CD8-positive, alpha-beta memory T cell (primary cell): ENCODE measurements around the gene GRM5. TPM values are rescaled to one million over a fixed set of nuclear protein-coding genes. Genes with fewer than 3 reads are reported as not detected.
A peak's percentile ranks its signal among the peaks of the same experiment; 100 is the strongest.
"Not testable (repeated sequence)": the region's sequence is repeated elsewhere in the genome, so short reads cannot be mapped to it uniquely, and the experiment has no call there.

Experiments used
- CTCF ChIA-PET: fragments of 350-600 bp; sonication (Branson Sonifier 250); formaldehyde crosslinking; loops from one replicate; lab custom pipeline; 2021; ENCODE audit warnings: antibody characterized with exemption; lab: Charles Lee
- POLR2A ChIA-PET: fragments of 350-600 bp; sonication (Branson Sonifier 250); formaldehyde crosslinking; loops from one replicate; lab custom pipeline; 2021; ENCODE audit warnings: antibody characterized with exemption; lab: Charles Lee
- DNase-seq, 5 donors: peaks; one replicate each; pipeline versions ENCODE4 v3.0.0 to v3.0.0-alpha.2; 2020 to 2022; ENCODE audit warnings: mixed read lengths in 1 of 5
- H3K27ac ChIP-seq: one replicate; pipeline ENCODE4 v1.7.0; 2013; ENCODE audit warnings: low read depth, mild to moderate bottlenecking, low read length, moderate library complexity
- H3K27me3 ChIP-seq: 2 replicates; pipeline ENCODE4 v1.7.0; 2013; ENCODE audit warnings: low read length, mild to moderate bottlenecking; ENCODE audit not compliant: insufficient read depth, poor library complexity, severe bottlenecking
- H3K36me3 ChIP-seq: 2 replicates; pipeline ENCODE4 v1.7.0; 2013; ENCODE audit warnings: mild to moderate bottlenecking, low read length, moderate library complexity; ENCODE audit not compliant: insufficient read depth
- H3K4me1 ChIP-seq: 2 replicates; pipeline ENCODE4 v1.7.0; 2013; ENCODE audit warnings: mild to moderate bottlenecking, low read length, moderate library complexity; ENCODE audit not compliant: insufficient read depth
- H3K4me3 ChIP-seq: 2 replicates; pipeline ENCODE4 v1.7.0; 2013; ENCODE audit warnings: mild to moderate bottlenecking, low read length
- H3K9me3 ChIP-seq: 2 replicates; pipeline ENCODE4 v1.7.0; 2013; ENCODE audit warnings: mild to moderate bottlenecking, low read length
- H3K27ac Mint-ChIP-seq, 8 donors: one replicate each; pipeline ENCODE4 v1.8.0; 2020 to 2021; ENCODE audit warnings: mixed read lengths in 8 of 8, mild to moderate bottlenecking in 6 of 8, inconsistent platforms in 3 of 8, moderate library complexity in 3 of 8
- H3K27me3 Mint-ChIP-seq, 2 donors: one replicate each; pipeline ENCODE4 v1.8.0; 2020 to 2021; ENCODE audit warnings: mixed read lengths in 2 of 2, mild to moderate bottlenecking in 1 of 2, moderate library complexity in 1 of 2
- H3K36me3 Mint-ChIP-seq, 3 donors: one replicate each; pipeline ENCODE4 v1.8.0; 2020 to 2021; ENCODE audit warnings: mixed read lengths in 3 of 3, inconsistent platforms in 1 of 3, mild to moderate bottlenecking in 1 of 3
- H3K4me1 Mint-ChIP-seq, 3 donors: one replicate each; pipeline ENCODE4 v1.8.0; 2020 to 2021; ENCODE audit warnings: mixed read lengths in 3 of 3, inconsistent platforms in 1 of 3, mild to moderate bottlenecking in 1 of 3
- H3K4me3 Mint-ChIP-seq, 7 donors: one replicate each; pipeline ENCODE4 v1.8.0; 2020 to 2021; ENCODE audit warnings: mixed read lengths in 7 of 7, mild to moderate bottlenecking in 6 of 7, moderate library complexity in 4 of 7, inconsistent platforms in 2 of 7
- H3K9me3 Mint-ChIP-seq, 5 donors: one replicate each; pipeline ENCODE4 v1.8.0; 2020 to 2022; ENCODE audit warnings: mixed read lengths in 5 of 5, mild to moderate bottlenecking in 3 of 5, moderate library complexity in 2 of 5, inconsistent platforms in 1 of 5
- polyA plus RNA-seq: library from polyadenylated mRNA; unstranded; fragments of 300-500 nt; fragmentation: Illumina TruSeq; gene quantifications from one replicate; pipeline ENCODE4 v1.2.3, GENCODE V29; 2021
- total RNA-seq, 2 experiments: library from RNA; stranded (reverse); gene quantifications; one replicate each; pipeline ENCODE4 v1.2.3, GENCODE V29; 2021

GRM5 gene
- not detected for total RNA-seq
- polyA plus RNA-seq, result not detected

DNA sequence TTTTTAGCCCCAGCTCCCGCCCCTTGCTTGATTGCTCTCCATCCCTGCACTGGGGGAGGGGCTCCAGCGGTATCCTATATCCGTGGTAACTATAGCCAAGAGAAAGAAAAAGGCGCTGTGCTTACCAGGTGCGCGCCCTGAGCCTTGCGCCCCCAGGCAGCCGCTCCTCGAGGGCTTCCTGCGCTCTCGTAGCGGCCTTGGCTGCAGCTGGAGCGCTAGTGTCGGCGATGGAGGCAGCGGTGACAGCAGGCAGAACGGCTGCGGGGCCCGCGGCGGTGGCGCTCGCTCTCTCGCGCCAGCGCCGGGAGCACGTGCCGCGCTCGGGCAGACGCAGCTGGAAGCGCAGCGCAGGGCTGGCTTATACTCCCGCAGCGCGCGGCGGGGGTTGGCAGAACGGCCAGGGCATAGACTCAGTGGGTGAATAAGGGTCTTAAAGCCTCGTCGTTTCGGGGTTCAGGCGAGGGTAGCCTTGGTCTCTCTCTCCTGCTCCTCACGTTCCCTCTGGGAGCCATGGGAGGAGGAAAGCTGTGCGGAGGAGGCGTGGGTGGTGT lies at the start of gene GRM5:
GRM5 (minus strand) TSS at position 332 of the 551 bp plus-strand sequence. CDS start 18,110 bp downstream, outside the sequence.
- H3K9me3 Mint-ChIP-seq, H3K36me3 Mint-ChIP-seq, H3K27ac ChIP-seq, H3K27ac Mint-ChIP-seq, DNase-seq, H3K27me3 ChIP-seq, POLR2A ChIA-PET, H3K4me3 Mint-ChIP-seq, H3K9me3 ChIP-seq, H3K4me1 ChIP-seq, H3K4me1 Mint-ChIP-seq, H3K4me3 ChIP-seq, H3K36me3 ChIP-seq, CTCF ChIA-PET: not testable (repeated sequence)
- peaks cover 23 to 37% of the 10 kb centered on the region in 2 donors for H3K27me3 Mint-ChIP-seq

DNA sequence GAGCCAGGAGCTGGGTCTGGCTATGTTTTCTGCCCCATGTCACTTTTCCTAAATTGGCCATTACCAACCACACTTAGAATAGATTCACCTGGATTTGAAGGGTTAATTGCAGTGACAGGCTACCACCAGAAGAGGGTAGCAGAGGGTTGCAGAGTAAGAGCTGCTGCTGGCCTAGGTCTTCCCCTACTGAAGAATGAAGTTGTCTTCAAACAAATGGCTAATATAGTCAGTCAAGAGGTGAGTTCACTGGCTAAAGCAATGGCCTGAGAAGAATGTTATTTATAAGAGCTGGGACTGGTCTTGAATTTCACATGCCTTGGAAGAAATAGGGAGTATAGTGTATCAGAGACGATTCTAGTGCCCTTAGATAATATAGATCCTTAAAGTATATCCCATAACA lies 32.2 kb upstream of the GRM5 start:
- H3K27me3 ChIP-seq, H3K27ac ChIP-seq, H3K27ac Mint-ChIP-seq, H3K4me3 ChIP-seq, H3K36me3 ChIP-seq, H3K36me3 Mint-ChIP-seq, H3K4me1 Mint-ChIP-seq, POLR2A ChIA-PET, H3K9me3 ChIP-seq, H3K27me3 Mint-ChIP-seq, H3K4me3 Mint-ChIP-seq, CTCF ChIA-PET, H3K4me1 ChIP-seq, H3K9me3 Mint-ChIP-seq: not testable (repeated sequence)
- DNase-seq, result peak in 1 of 5 donors; percentile 15

DNA sequence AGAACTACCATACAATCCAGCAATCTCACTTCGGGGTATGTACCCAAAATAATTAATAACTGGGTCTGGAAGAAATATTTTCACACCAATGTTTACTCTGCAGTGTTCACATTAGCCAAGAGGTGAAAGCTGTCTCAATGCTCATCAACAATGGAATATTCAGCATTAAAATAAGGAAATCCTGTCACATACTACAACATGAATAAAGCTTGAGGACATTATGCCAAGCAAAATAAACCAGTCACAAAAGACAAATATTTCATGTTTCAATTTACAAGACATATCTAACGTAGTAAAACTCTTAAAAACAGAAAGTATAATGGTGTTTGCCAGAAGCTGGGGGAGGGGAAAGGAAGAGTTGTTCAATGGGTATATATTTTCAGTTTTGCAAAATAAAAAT lies 28.0 kb upstream of the GRM5 start:
- H3K9me3 Mint-ChIP-seq, result peaks cover 10 to 25% (median 14%) of the 10 kb centered on the region in 5 donors

DNA sequence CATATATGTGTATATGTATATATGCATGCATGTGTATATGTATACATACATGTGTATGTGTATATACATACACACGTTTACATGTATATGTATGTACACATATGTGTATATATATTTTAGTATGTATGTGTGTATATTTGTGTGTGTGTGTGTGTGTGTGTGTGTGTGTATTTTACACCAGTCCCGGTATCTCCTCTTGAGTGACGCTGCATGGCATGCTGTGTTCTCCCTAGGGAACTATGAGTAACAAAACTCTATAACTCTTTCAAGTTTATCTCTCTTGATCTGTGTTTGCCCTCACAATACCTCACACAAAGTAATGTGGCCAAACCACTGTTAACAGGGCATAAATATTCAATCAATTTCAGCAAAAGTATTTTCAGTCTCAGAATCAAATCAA lies 19.2 kb upstream of the GRM5 start:
- H3K36me3 Mint-ChIP-seq, H3K36me3 ChIP-seq, DNase-seq, H3K4me3 Mint-ChIP-seq, H3K4me1 Mint-ChIP-seq, POLR2A ChIA-PET, H3K27me3 ChIP-seq, CTCF ChIA-PET, H3K27ac ChIP-seq, H3K27ac Mint-ChIP-seq, H3K9me3 ChIP-seq, H3K4me3 ChIP-seq, H3K4me1 ChIP-seq, H3K27me3 Mint-ChIP-seq: not testable (repeated sequence)
- peaks cover 5 to 14% (median 9%) of the 10 kb centered on the region in 5 donors for H3K9me3 Mint-ChIP-seq

More for the DNA sequence above, 28.0 kb upstream of the GRM5 start:
- H3K27ac ChIP-seq, H3K4me1 Mint-ChIP-seq, DNase-seq, POLR2A ChIA-PET, H3K36me3 ChIP-seq, CTCF ChIA-PET, H3K4me3 ChIP-seq, H3K27me3 ChIP-seq, H3K4me1 ChIP-seq, H3K4me3 Mint-ChIP-seq, H3K36me3 Mint-ChIP-seq, H3K27ac Mint-ChIP-seq, H3K9me3 ChIP-seq, H3K27me3 Mint-ChIP-seq: not testable (repeated sequence)

DNA sequence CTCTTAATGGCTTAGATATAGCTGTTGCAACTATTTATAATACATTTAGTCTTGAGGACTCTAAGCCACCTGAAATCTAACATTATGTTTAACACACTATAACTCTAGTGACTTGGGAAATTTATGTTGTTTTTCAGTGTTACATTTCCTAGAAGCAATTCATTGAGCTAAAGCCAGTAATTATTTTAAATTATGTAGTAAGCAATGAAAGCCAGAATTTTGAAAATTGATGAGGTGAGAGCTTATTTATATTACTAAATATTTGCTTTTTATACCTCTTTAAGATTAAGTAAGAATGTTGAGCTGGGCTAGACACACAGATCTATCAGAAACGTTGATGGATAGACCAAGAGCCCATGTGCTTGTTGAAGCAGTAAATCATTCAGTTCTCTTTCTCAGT lies 5.1 kb upstream of the GRM5 start:
- CTCF ChIA-PET, DNase-seq: not testable (repeated sequence)

DNA sequence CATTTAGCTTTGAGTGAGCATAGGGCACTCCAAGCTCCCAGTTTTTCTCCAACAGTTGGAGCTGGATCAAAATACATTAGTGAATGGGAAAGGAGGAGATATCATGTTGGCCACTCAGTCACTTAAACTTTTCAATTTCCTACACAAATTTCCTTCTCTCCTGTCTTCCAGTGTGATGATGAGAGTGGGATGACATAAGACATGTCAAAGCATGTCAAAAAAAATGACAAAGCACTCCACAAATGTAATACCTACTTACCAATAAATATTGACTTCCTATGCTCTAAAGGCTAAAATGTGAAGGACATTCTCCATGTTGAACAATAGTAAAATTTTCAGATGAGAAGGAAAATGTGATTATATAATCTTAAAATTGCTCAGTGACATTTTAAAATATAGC lies 1.5 kb upstream of the GRM5 start:
- no peaks in the 10 kb centered on the region for H3K36me3 ChIP-seq
- no peaks in the 10 kb centered on the region for H3K4me1 Mint-ChIP-seq
- no peaks in the 10 kb centered on the region for H3K4me1 ChIP-seq
- peaks cover 0 to 8% (median 3%) of the 10 kb centered on the region in 5 donors for H3K9me3 Mint-ChIP-seq
- H3K4me3 ChIP-seq, result no peak overlapping the region
- H3K27me3 Mint-ChIP-seq, result peaks cover 20 to 32% of the 10 kb centered on the region in 2 donors
- no peaks in the 10 kb centered on the region for H3K9me3 ChIP-seq
- no peak overlapping the region for H3K4me3 Mint-ChIP-seq
- H3K27ac Mint-ChIP-seq, result no peak overlapping the region
- no peak for DNase-seq
- no peaks in the 10 kb centered on the region for H3K27me3 ChIP-seq
- no peak overlapping the region for H3K27ac ChIP-seq
- ChIA-PET POLR2A (no interaction called here), CTCF (no interaction called here)
- no peaks in the 10 kb centered on the region for H3K36me3 Mint-ChIP-seq

More for the DNA sequence above, 5.1 kb upstream of the GRM5 start:
- H3K27ac Mint-ChIP-seq, H3K4me3 Mint-ChIP-seq, POLR2A ChIA-PET, H3K27ac ChIP-seq, H3K4me3 ChIP-seq, H3K9me3 ChIP-seq, H3K36me3 Mint-ChIP-seq, H3K9me3 Mint-ChIP-seq, H3K4me1 ChIP-seq, H3K27me3 ChIP-seq, H3K36me3 ChIP-seq, H3K4me1 Mint-ChIP-seq: not testable (repeated sequence)
- H3K27me3 Mint-ChIP-seq, result peaks cover 6 to 12% of the 10 kb centered on the region in 2 donors

DNA sequence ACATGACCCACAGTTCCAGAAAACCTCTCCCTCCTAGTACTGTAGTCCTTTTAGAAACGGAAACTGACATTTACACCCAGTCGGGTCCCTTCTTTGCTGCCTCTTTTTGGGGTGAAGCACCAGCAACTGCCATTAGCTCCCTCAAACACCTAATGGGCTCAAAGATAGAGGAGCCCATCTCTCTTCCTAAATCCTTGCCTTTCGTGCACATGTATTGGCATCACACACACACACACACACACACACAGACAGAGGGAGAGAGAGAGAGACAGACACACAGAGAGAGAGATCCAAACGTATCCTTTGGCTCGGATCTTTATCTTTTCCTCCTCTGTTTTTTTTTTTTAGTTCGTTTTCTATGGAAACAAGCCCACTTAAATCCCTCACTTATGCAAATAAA lies 716 bp downstream of the GRM5 start:
- Mint-ChIP-seq H3K9me3 (peaks cover 0 to 8% (median 3%) of the 10 kb centered on the region in 5 donors), H3K27me3 (peaks cover 23 to 37% of the 10 kb centered on the region in 2 donors), H3K4me1 (no peaks in the 10 kb centered on the region), H3K36me3 (no peaks in the 10 kb centered on the region), H3K27ac (no peak overlapping the region), H3K4me3 (no peak overlapping the region)
- ChIA-PET CTCF (no interaction called here), POLR2A (no interaction called here)
- no peaks in the 10 kb centered on the region for H3K4me1 ChIP-seq
- no peak overlapping the region for H3K27ac ChIP-seq
- no peaks in the 10 kb centered on the region for H3K36me3 ChIP-seq
- H3K4me3 ChIP-seq, result no peak overlapping the region
- H3K9me3 ChIP-seq, result no peaks in the 10 kb centered on the region
- DNase-seq, result no peak
- no peaks in the 10 kb centered on the region for H3K27me3 ChIP-seq

DNA sequence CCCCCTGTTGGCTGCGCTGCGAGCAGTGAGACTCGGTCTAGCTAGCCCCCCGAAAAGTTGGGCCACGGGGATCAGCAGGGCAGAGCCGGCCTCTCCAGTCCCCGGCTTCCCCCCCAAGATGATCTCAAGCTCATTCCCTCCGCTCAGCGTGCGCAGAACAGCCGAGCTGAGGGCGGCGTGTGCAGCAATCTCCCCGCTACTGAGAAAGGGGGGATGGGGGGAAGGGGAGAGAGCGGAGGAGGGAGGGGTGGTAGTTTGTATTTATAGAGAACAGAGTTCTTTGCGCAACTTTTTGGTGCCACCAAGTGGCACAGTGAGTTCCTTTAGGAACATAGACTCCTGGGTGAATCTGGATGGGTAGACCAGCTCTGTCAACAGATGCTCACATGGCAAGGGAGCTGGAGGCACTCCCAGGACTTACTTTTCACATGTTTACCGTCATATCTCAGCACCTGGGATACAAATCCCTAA lies 2.3 kb downstream of the GRM5 start:
- H3K27me3 Mint-ChIP-seq, result peaks cover 23 to 37% of the 10 kb centered on the region in 2 donors
- H3K4me3 ChIP-seq, DNase-seq, H3K4me3 Mint-ChIP-seq, H3K27ac ChIP-seq, H3K27me3 ChIP-seq, H3K4me1 Mint-ChIP-seq, H3K4me1 ChIP-seq, H3K9me3 Mint-ChIP-seq, POLR2A ChIA-PET, H3K9me3 ChIP-seq, H3K27ac Mint-ChIP-seq, H3K36me3 Mint-ChIP-seq, H3K36me3 ChIP-seq, CTCF ChIA-PET: not testable (repeated sequence)
